Immature natural killer cell (primary cell): Measurements from ENCODE around the gene CLMN. TPM values are rescaled to one million over a fixed set of nuclear protein-coding genes. Genes with fewer than 3 reads are reported as not detected.
A peak's percentile ranks its signal among the peaks of the same experiment; 100 is the strongest.

Experiments
- DNase-seq, 3 donors: peaks; one replicate each; pipeline ENCODE4 v3.0.0; 2022; ENCODE audit warnings: mixed read lengths in 1 of 3
- H3K27ac Mint-ChIP-seq, 6 donors: one replicate each; pipeline ENCODE4 v1.8.0; 2020; ENCODE audit warnings: mixed read lengths in 6 of 6, mild to moderate bottlenecking in 5 of 6, inconsistent platforms in 4 of 6, moderate library complexity in 3 of 6
- H3K27me3 Mint-ChIP-seq, 3 donors: one replicate each; pipeline ENCODE4 v1.8.0; 2020 to 2021; ENCODE audit warnings: low read depth in 3 of 3, mild to moderate bottlenecking in 3 of 3, mixed read lengths in 3 of 3, moderate library complexity in 3 of 3, inconsistent platforms in 1 of 3
- H3K36me3 Mint-ChIP-seq, 3 donors: one replicate each; pipeline ENCODE4 v1.8.0; 2020; ENCODE audit warnings: mixed read lengths in 3 of 3, inconsistent platforms in 2 of 3, mild to moderate bottlenecking in 2 of 3
- H3K4me1 Mint-ChIP-seq, 2 donors: one replicate each; pipeline ENCODE4 v1.8.0; 2020; ENCODE audit warnings: inconsistent platforms in 2 of 2, mild to moderate bottlenecking in 2 of 2, mixed read lengths in 2 of 2, moderate library complexity in 1 of 2
- H3K4me3 Mint-ChIP-seq, 5 donors: one replicate each; pipeline ENCODE4 v1.8.0; 2020; ENCODE audit warnings: mild to moderate bottlenecking in 5 of 5, mixed read lengths in 5 of 5, inconsistent platforms in 3 of 5, moderate library complexity in 3 of 5
- H3K9me3 Mint-ChIP-seq, 6 donors: one replicate each; pipeline ENCODE4 v1.8.0; 2020; ENCODE audit warnings: mild to moderate bottlenecking in 6 of 6, mixed read lengths in 6 of 6, inconsistent platforms in 4 of 6, moderate library complexity in 3 of 6
- polyA plus RNA-seq, 3 donors: library from polyadenylated mRNA; unstranded; fragments of 300-500 nt; fragmentation: Illumina TruSeq; gene quantifications; one replicate each; pipeline ENCODE4 v1.2.3, GENCODE V29; 2021

The CLMN gene, protein sequence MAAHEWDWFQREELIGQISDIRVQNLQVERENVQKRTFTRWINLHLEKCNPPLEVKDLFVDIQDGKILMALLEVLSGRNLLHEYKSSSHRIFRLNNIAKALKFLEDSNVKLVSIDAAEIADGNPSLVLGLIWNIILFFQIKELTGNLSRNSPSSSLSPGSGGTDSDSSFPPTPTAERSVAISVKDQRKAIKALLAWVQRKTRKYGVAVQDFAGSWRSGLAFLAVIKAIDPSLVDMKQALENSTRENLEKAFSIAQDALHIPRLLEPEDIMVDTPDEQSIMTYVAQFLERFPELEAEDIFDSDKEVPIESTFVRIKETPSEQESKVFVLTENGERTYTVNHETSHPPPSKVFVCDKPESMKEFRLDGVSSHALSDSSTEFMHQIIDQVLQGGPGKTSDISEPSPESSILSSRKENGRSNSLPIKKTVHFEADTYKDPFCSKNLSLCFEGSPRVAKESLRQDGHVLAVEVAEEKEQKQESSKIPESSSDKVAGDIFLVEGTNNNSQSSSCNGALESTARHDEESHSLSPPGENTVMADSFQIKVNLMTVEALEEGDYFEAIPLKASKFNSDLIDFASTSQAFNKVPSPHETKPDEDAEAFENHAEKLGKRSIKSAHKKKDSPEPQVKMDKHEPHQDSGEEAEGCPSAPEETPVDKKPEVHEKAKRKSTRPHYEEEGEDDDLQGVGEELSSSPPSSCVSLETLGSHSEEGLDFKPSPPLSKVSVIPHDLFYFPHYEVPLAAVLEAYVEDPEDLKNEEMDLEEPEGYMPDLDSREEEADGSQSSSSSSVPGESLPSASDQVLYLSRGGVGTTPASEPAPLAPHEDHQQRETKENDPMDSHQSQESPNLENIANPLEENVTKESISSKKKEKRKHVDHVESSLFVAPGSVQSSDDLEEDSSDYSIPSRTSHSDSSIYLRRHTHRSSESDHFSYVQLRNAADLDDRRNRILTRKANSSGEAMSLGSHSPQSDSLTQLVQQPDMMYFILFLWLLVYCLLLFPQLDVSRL
- polyA plus RNA-seq, result under 1 TPM in 2 of 3 donors, not detected in 1; 0.09 to 0.39 TPM

DNA sequence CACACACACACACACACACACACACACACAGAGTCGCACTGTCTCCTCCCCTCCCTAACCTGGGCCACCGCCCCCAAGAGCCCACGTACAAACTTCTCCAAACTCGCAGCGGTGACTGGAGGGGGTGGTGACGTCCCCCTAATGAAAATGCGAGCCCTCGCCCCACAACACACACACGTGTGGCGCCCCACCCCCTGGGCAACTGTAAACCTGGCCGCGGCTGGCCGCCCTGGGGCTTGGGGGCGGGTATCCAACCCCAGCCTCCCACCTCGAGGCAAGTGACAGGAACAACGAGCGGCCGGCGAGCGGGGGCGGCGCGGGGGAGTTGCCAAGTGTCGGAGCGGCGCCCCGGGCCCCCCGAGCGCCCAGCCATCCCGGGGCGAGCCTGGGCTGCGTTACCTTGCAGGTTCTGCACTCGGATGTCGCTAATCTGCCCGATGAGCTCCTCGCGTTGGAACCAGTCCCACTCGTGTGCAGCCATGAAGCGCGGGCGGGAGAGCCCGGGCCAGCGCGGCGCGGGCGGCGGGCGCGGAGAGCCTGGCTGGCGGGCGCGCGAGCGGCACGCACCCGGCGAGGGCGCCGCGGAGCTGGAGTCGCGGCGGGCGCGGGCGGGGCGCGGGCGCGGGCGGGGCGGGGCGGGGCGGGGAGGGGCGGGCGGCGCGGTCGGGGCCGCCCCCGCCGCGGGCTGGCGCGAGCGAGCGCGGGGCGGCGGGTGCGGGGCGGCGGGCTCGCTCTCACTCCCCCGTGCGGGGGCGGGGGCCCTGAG, at the start of gene CLMN:
CLMN (minus strand) TSS at position 597 of the 766 bp plus-strand sequence; CDS start at position 481, 116 bp downstream.
- Mint-ChIP-seq H3K4me3 (peak within 1 kb of the TSS; percentile 51 to 73 (median 61)), H3K27me3 (peaks cover 9 to 17% (median 11%) of the 10 kb centered on the region in 3 donors), H3K9me3 (peaks cover 0 to 2% (median 0%) of the 10 kb centered on the region in 6 donors), H3K4me1 (peaks cover 8 to 12% of the 10 kb centered on the region in 2 donors), H3K27ac (no peak within 1 kb of the TSS), H3K36me3 (no peaks in the 10 kb centered on the region)
- peak; percentile 11 to 14 (median 12) for DNase-seq

- Mint-ChIP-seq H3K9me3 (no peaks in the 10 kb centered on the region), H3K4me3 (no peak overlapping the region), H3K36me3 (no peaks in the 10 kb centered on the region), H3K4me1 (no peaks in the 10 kb centered on the region), H3K27ac (no peak overlapping the region), H3K27me3 (peaks cover 3 to 22% (median 6%) of the 10 kb centered on the region in 3 donors)
- DNase-seq, result no peak
These were observed 45.7 kb upstream of the CLMN start for GRCh38 chr14:95365401-95365800.

GRCh38 chr14:95364481-95365209, 44.9 kb upstream of the CLMN start:
- Mint-ChIP-seq H3K27me3 (peaks cover 3 to 24% (median 6%) of the 10 kb centered on the region in 3 donors), H3K36me3 (no peaks in the 10 kb centered on the region), H3K4me3 (no peak overlapping the region), H3K4me1 (no peaks in the 10 kb centered on the region), H3K9me3 (no peaks in the 10 kb centered on the region), H3K27ac (no peak overlapping the region)
- no peak for DNase-seq

DNA sequence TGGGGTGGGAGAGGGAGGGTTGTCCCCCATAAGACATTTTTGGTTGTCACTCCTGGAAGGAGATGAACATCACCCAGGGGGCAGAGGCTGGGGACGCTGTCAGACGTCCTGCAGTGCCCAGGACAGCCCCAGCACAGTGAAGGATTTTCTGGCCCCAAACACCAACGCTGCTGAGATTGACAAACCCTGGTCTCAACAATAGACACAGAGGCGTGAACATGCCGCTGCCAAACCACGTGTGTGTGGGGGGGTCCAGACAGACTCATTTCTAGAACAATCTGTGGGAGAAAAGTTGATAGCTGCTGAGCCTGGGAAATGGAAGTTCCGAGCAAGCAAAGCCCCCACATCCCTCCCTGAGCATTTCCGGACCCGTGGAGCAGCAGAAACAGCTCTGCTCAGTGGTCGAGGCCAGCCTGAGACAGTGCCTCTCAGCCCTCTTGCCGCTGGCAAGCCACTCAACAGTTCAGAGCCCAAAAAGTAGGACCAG, 43.8 kb upstream of the CLMN start:
- Mint-ChIP-seq H3K27me3 (peaks cover 1 to 22% (median 6%) of the 10 kb centered on the region in 3 donors), H3K27ac (no peak overlapping the region), H3K4me1 (no peaks in the 10 kb centered on the region), H3K4me3 (no peak overlapping the region), H3K9me3 (no peaks in the 10 kb centered on the region), H3K36me3 (no peaks in the 10 kb centered on the region)
- no peak for DNase-seq

DNA sequence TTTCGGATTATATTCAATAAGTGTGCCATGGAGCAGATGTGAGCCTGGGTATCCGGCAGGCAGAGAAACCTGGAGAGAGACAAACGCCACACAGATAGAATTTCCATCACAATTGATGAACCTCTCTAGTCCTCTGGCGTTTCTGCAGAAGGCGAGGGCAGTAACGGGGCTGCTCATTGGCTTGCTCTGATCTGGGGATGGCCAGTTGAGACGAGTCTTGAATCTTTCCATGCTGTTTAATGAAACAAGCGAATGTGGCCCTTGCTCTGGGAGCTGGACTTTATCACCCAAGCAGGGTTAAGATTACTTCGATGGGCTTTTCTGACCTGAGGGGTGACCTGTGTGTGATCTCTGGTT, 42.4 kb upstream of the CLMN start:
- H3K27ac Mint-ChIP-seq, result no peak overlapping the region
- no peak for DNase-seq
- no peak overlapping the region for H3K4me3 Mint-ChIP-seq
- no peaks in the 10 kb centered on the region for H3K9me3 Mint-ChIP-seq
- H3K4me1 Mint-ChIP-seq, result no peaks in the 10 kb centered on the region
- H3K36me3 Mint-ChIP-seq, result no peaks in the 10 kb centered on the region
- peaks cover 1 to 19% (median 6%) of the 10 kb centered on the region in 3 donors for H3K27me3 Mint-ChIP-seq

- Mint-ChIP-seq H3K4me3 (no peak overlapping the region), H3K9me3 (no peaks in the 10 kb centered on the region), H3K4me1 (no peaks in the 10 kb centered on the region), H3K27ac (no peak overlapping the region), H3K27me3 (peaks cover 1 to 19% (median 6%) of the 10 kb centered on the region in 3 donors), H3K36me3 (no peaks in the 10 kb centered on the region)
- DNase-seq, result peak in 1 of 3 donors; percentile 2
These were observed 41.8 kb upstream of the CLMN start for GRCh38 chr14:95361373-95362137.

DNA sequence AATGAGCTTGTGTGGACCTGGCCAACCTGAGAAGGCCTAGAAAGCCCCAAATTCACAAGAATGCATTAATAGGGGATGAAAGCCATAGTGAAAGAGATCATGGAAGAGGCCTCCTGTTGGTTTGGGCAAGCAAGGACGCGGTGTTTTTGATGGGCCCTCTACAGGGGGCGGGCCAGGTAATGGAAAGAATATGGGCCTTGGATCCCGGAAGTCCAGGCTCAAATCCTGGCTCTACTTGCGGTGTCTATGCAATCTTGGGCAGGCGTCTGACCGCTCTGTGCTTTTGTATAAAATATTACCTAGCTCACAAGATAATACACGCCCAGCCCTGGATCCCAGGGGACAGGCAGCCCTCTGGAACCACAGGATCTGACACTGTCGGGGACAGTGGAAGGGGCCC, 41.1 kb upstream of the CLMN start:
- Mint-ChIP-seq H3K27ac (no peak overlapping the region), H3K4me3 (no peak overlapping the region), H3K27me3 (peaks cover 1 to 19% (median 5%) of the 10 kb centered on the region in 3 donors), H3K36me3 (no peaks in the 10 kb centered on the region), H3K4me1 (no peaks in the 10 kb centered on the region), H3K9me3 (no peaks in the 10 kb centered on the region)
- no peak for DNase-seq

DNA sequence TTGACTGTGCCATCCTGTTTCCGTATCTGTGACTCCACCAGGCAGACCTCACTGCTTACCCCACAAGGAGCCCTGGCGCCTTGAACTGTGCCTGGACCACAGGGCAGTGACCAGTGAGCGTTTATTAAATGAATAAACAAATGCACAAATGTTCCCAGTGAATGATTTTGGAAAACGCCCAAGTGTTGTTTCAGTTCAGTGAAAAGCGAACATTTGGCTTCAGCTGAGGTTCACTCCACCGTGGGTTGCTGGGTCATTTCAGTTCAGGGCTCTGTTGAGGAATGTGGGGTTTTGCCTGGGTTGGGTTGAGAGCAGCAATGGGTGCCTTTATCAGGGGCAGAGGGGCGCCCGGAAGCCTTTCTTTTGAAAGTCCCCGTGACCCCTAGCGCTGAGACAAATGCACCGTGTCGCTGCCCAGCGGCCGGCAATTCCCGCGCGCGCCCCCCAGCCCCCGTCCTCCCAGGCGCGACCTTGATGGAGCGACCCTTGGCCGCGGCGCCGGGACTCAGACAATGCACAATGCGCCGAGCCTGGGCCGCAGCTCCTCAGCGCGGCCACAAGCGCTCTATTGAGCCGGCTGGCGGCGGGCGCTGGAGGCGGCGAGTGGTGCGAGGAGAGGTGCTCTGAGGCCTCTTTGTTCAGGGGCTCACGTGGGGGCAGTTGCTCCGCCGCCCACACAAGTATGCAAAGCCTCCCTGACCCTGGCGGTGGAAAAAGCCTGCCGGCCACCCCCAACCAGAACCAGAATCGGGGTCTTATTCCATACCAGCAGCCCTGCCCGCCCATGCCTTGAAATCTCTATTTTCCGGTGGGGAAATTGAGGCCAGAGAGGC, 40.5 kb upstream of the CLMN start:
- no peak for DNase-seq
- Mint-ChIP-seq H3K9me3 (no peaks in the 10 kb centered on the region), H3K36me3 (no peaks in the 10 kb centered on the region), H3K4me3 (no peak overlapping the region), H3K27me3 (peaks cover 1 to 19% (median 5%) of the 10 kb centered on the region in 3 donors), H3K27ac (no peak overlapping the region), H3K4me1 (no peaks in the 10 kb centered on the region)

DNA sequence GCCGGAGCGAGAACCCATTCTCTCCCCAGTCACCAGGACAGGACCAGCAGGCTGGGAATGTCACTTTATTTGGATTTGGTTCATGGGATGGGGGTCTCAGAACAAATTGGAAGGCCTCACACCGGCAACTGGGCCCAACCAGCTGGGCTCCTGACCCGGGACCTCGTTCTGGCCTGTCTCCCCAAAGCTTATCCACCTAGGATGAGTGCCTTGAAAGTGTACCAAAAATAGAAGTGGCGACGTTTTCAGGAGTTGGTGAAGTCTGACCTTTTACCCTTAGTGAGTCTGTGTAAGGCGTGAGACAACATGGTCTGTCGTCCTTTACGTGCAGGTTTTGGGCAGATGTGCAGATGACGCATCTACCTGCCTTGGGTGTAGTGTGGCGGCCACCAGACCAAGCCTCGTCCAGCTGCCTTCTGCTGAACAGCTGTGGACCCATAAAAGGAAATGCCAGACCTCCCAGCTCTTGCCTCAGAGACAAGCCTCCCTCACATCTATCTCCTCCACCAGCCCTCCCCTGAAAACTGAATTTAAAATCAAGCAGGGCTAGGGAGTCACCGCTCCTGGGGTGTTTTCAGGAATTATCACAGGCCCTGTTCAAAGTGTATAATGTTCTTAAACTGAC, 36.6 kb upstream of the CLMN start:
- Mint-ChIP-seq H3K4me3 (no peak overlapping the region), H3K27me3 (peaks cover 0 to 14% (median 2%) of the 10 kb centered on the region in 3 donors), H3K4me1 (no peaks in the 10 kb centered on the region), H3K9me3 (peaks cover 0 to 8% (median under 1%) of the 10 kb centered on the region in 6 donors), H3K36me3 (no peaks in the 10 kb centered on the region), H3K27ac (no peak overlapping the region)
- DNase-seq, result no peak

DNA sequence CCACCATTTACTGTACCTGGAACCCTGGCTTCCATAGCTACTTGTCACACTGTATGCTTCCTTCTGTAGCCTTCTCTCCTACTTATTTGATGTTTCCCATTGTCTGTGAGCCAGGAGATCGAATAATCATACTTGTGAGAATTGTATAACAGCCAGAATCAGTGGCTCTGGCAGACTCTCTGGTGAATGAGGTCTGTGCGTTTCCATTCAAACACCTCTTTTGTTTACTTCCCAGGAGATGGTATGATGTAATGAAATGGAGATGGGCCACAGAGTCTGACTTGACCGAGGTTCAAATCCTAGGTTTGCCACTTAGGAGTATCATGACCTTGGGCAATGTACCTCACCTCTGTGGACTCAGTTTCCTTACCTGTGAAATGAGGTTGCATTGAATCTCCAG, 35.7 kb upstream of the CLMN start:
- peaks cover 0 to 8% (median under 1%) of the 10 kb centered on the region in 6 donors for H3K9me3 Mint-ChIP-seq
- DNase-seq, result no peak
- no peak overlapping the region for H3K4me3 Mint-ChIP-seq
- no peaks in the 10 kb centered on the region for H3K4me1 Mint-ChIP-seq
- H3K27me3 Mint-ChIP-seq, result peaks cover 0 to 9% (median 2%) of the 10 kb centered on the region in 3 donors
- no peaks in the 10 kb centered on the region for H3K36me3 Mint-ChIP-seq
- H3K27ac Mint-ChIP-seq, result no peak overlapping the region

DNA sequence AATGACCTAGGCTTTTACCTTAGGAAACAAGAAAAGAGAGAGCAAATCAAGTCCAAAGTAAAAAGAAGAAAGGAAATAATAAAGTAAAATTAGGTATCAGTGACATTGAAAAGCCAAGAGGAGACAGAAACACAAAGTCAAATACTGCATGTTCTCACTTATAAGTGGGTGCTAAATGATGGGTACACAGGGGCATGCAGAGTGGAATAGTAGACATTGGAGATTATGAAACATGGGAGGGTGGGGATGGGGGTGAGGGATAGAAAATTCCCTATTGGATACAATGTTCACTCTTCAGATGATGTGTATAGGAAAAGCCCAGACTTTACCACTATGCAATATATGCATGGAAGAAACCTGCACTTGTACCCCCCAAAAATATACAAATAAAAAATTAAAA, 35.1 kb upstream of the CLMN start:
- Mint-ChIP-seq H3K4me1 (no peaks in the 10 kb centered on the region), H3K27ac (no peak overlapping the region), H3K27me3 (peaks cover 1 to 9% (median 2%) of the 10 kb centered on the region in 3 donors), H3K36me3 (no peaks in the 10 kb centered on the region), H3K4me3 (no peak overlapping the region), H3K9me3 (peaks cover 0 to 8% (median under 1%) of the 10 kb centered on the region in 6 donors)
- DNase-seq, result no peak
